ENCODE measurements around the gene MXRA7. TPM values are rescaled to one million over a fixed set of nuclear protein-coding genes. Genes with fewer than 3 reads are reported as not detected.
A peak's percentile ranks its signal among the peaks of the same experiment; 100 is the strongest.
"Not testable (repeated sequence)": the region's sequence is repeated elsewhere in the genome, so short reads cannot be mapped to it uniquely, and the experiment has no call there.

Gene MXRA7
- total and polyA plus RNA-seq, 4 donors: 4.8 to 22.1 (median 11.3) TPM

- not testable (repeated sequence) for H3K27me3 ChIP-seq (ENCODE audit: control insufficient read depth in 4 of 4, insufficient read depth in 4 of 4, low read length in 3 of 4); H3K36me3 ChIP-seq (ENCODE audit: control insufficient read depth in 4 of 4, insufficient read depth in 3 of 4, low read depth in 1 of 4, low read length in 3 of 4); H3K9me3 ChIP-seq (ENCODE audit: control insufficient read depth in 4 of 4, low read length in 3 of 4); DNase-seq (ENCODE audit: low spot score)
- Histone ChIP-seq H3K9ac (ENCODE audit: low read depth in 1 of 2, low read length in 2 of 2) (peak overlapping the region in 1 of 2 donors; percentile 44), H3K27ac (ENCODE audit: low read depth in 1 of 2, low read length in 2 of 2) (peak overlapping the region; percentile 5 to 61), H3K4me3 (ENCODE audit: low read depth in 1 of 3, low read length in 3 of 3) (peak overlapping the region in 2 of 3 donors; percentile 18 to 68), H3K4me1 (ENCODE audit: control insufficient read depth in 4 of 4, insufficient read depth in 4 of 4, low read length in 3 of 4) (peaks cover 0 to 11% (median 9%) of the 10 kb centered on the region in 4 donors)
- 14% methylated on average over 45 of the region's 79 CpGs for WGBS
Measured at GRCh38 chr17:76709951-76710862, 558 bp downstream of the MXRA7 start.

- peak overlapping the region in 1 of 3 donors; percentile 68 for H3K4me3 ChIP-seq (ENCODE audit: low read depth in 1 of 3, low read length in 3 of 3)
- H3K4me1 ChIP-seq (ENCODE audit: control insufficient read depth in 4 of 4, insufficient read depth in 4 of 4, low read length in 3 of 4): peaks cover 0 to 11% (median 8%) of the 10 kb centered on the region in 4 donors
- TF ChIP-seq ZBTB33 (IDR thresholded peaks at IDR 0.05) (peak; percentile 90), MAX (IDR thresholded peaks at IDR 0.05) (no peak)
- DNase-seq (ENCODE audit: low spot score): no peak
- WGBS: 84% methylated on average over 29 of the region's 29 CpGs
- no peak overlapping the region for H3K9ac ChIP-seq (ENCODE audit: low read depth in 1 of 2, low read length in 2 of 2)
- H3K27ac ChIP-seq (ENCODE audit: low read depth in 1 of 2, low read length in 2 of 2): peak overlapping the region; percentile 5 to 61
- no peaks in the 10 kb centered on the region for H3K27me3 ChIP-seq (ENCODE audit: control insufficient read depth in 4 of 4, insufficient read depth in 4 of 4, low read length in 3 of 4)
- no peaks in the 10 kb centered on the region for H3K9me3 ChIP-seq (ENCODE audit: control insufficient read depth in 4 of 4, low read length in 3 of 4)
- H3K36me3 ChIP-seq (ENCODE audit: control insufficient read depth in 4 of 4, insufficient read depth in 3 of 4, low read depth in 1 of 4, low read length in 3 of 4): peaks cover 0 to 5% (median 2%) of the 10 kb centered on the region in 4 donors
Measured at GRCh38 chr17:76709077-76709950, 1.5 kb downstream of the MXRA7 start.

- H3K36me3 ChIP-seq (ENCODE audit: control insufficient read depth in 4 of 4, insufficient read depth in 3 of 4, low read depth in 1 of 4, low read length in 3 of 4): peaks cover 0 to 3% (median 0%) of the 10 kb centered on the region in 4 donors
- no peak overlapping the region for H3K9ac ChIP-seq (ENCODE audit: low read depth in 1 of 2, low read length in 2 of 2)
- no peak overlapping the region for H3K4me3 ChIP-seq (ENCODE audit: low read depth in 1 of 3, low read length in 3 of 3)
- WGBS: 85% methylated on average over 14 of the region's 14 CpGs
- H3K9me3 ChIP-seq (ENCODE audit: control insufficient read depth in 4 of 4, low read length in 3 of 4): no peaks in the 10 kb centered on the region
- peaks cover 0 to 11% (median 8%) of the 10 kb centered on the region in 4 donors for H3K4me1 ChIP-seq (ENCODE audit: control insufficient read depth in 4 of 4, insufficient read depth in 4 of 4, low read length in 3 of 4)
- H3K27me3 ChIP-seq (ENCODE audit: control insufficient read depth in 4 of 4, insufficient read depth in 4 of 4, low read length in 3 of 4): no peaks in the 10 kb centered on the region
- H3K27ac ChIP-seq (ENCODE audit: low read depth in 1 of 2, low read length in 2 of 2): no peak overlapping the region
- no peak for DNase-seq (ENCODE audit: low spot score)
- no peak for TF ChIP-seq NR2F2 (IDR thresholded peaks at IDR 0.05)
- no peak for TF ChIP-seq RXRA (IDR thresholded peaks at IDR 0.05)
- TF ChIP-seq ZBTB33 (IDR thresholded peaks at IDR 0.05): no peak
- no peak for TF ChIP-seq REST (IDR thresholded peaks at IDR 0.05)
- TF ChIP-seq HNF4A (conservative IDR thresholded peaks at IDR 0.05): no peak
- no peak for TF ChIP-seq FOXA2 (IDR thresholded peaks at IDR 0.05)
- TF ChIP-seq HNF4G (IDR thresholded peaks at IDR 0.05): no peak
- TF ChIP-seq SP1 (IDR thresholded peaks at IDR 0.05): no peak
- TF ChIP-seq TAF1 (conservative IDR thresholded peaks at IDR 0.05): no peak
- no peak for TF ChIP-seq FOXA1 (IDR thresholded peaks at IDR 0.05)
- TF ChIP-seq YY1 (IDR thresholded peaks at IDR 0.05): no peak
- no peak for TF ChIP-seq JUND (IDR thresholded peaks at IDR 0.05)
- TF ChIP-seq ATF3 (IDR thresholded peaks at IDR 0.05): no peak
- TF ChIP-seq GABPA (IDR thresholded peaks at IDR 0.05 in 1 of 2, conservative IDR thresholded peaks at IDR 0.05 in 1 of 2): no peak
- TF ChIP-seq EGR1 (IDR thresholded peaks at IDR 0.05; ENCODE audit: low read depth in 2 of 2): no peak
Measured at GRCh38 chr17:76707985-76708807, 2.6 kb downstream of the MXRA7 start.

Data from liver (tissue), 9 donors.